ENCODE measurements around the gene CITED2.

The CITED2 gene

GRCh38 chr6:139386404-139386803, 12.0 kb upstream of the CITED2 start:
- DNase-seq (ENCODE audit: low read depth in 2 of 2, low spot score in 1 of 2): no peak

- DNase-seq (ENCODE audit: low read depth in 2 of 2, low spot score in 1 of 2): no peak
Measured at GRCh38 chr6:139381216-139381865, 6.9 kb upstream of the CITED2 start.

- no peak for DNase-seq (ENCODE audit: low read depth in 2 of 2, low spot score in 1 of 2)
Measured at GRCh38 chr6:139380611-139381010, 6.2 kb upstream of the CITED2 start.

GRCh38 chr6:139380168-139380567, 5.7 kb upstream of the CITED2 start:
- DNase-seq (ENCODE audit: low read depth in 2 of 2, low spot score in 1 of 2): no peak

GRCh38 chr6:139378882-139379341, 4.5 kb upstream of the CITED2 start:
- DNase-seq (ENCODE audit: low read depth in 2 of 2, low spot score in 1 of 2): no peak

GRCh38 chr6:139378226-139378625, 3.8 kb upstream of the CITED2 start:
- DNase-seq (ENCODE audit: low read depth in 2 of 2, low spot score in 1 of 2): no peak

- no peak for DNase-seq (ENCODE audit: low read depth in 2 of 2, low spot score in 1 of 2)
Measured at GRCh38 chr6:139376604-139377218, 2.3 kb upstream of the CITED2 start.

GRCh38 chr6:139376017-139376330, 1.5 kb upstream of the CITED2 start:
- no peak for DNase-seq (ENCODE audit: low read depth in 2 of 2, low spot score in 1 of 2)

GRCh38 chr6:139375226-139376016, 973 bp upstream of the CITED2 start:
- peak; percentile 53 to 64 for DNase-seq (ENCODE audit: low read depth in 2 of 2, low spot score in 1 of 2)

GRCh38 chr6:139373928-139374356, 506 bp downstream of the CITED2 start:
- DNase-seq (ENCODE audit: low read depth in 2 of 2, low spot score in 1 of 2): no peak

- peak; percentile 29 to 38 for DNase-seq (ENCODE audit: low read depth in 2 of 2, low spot score in 1 of 2)
Measured at GRCh38 chr6:139373154-139373927, 1.1 kb downstream of the CITED2 start.

GRCh38 chr6:139372326-139373153, 1.9 kb downstream of the CITED2 start:
- no peak for DNase-seq (ENCODE audit: low read depth in 2 of 2, low spot score in 1 of 2)

GRCh38 chr6:139371421-139372203, 2.8 kb downstream of the CITED2 start:
- no peak for DNase-seq (ENCODE audit: low read depth in 2 of 2, low spot score in 1 of 2)

- no peak for DNase-seq (ENCODE audit: low read depth in 2 of 2, low spot score in 1 of 2)
Measured at GRCh38 chr6:139370999-139371345, 3.5 kb downstream of the CITED2 start.

GRCh38 chr6:139370283-139370998, 4.0 kb downstream of the CITED2 start:
- no peak for DNase-seq (ENCODE audit: low read depth in 2 of 2, low spot score in 1 of 2)

- no peak for DNase-seq (ENCODE audit: low read depth in 2 of 2, low spot score in 1 of 2)
Measured at GRCh38 chr6:139369568-139370282, 4.7 kb downstream of the CITED2 start.

GRCh38 chr6:139369068-139369467, 5.4 kb downstream of the CITED2 start:
- DNase-seq (ENCODE audit: low read depth in 2 of 2, low spot score in 1 of 2): no peak

GRCh38 chr6:139368661-139369060, 5.8 kb downstream of the CITED2 start:
- no peak for DNase-seq (ENCODE audit: low read depth in 2 of 2, low spot score in 1 of 2)
